ENCODE data around the gene OR51A7.
"Not testable (repeated sequence)": the region's sequence is repeated elsewhere in the genome, so short reads cannot be mapped to it uniquely, and the experiment has no call there.

The OR51A7 gene, protein sequence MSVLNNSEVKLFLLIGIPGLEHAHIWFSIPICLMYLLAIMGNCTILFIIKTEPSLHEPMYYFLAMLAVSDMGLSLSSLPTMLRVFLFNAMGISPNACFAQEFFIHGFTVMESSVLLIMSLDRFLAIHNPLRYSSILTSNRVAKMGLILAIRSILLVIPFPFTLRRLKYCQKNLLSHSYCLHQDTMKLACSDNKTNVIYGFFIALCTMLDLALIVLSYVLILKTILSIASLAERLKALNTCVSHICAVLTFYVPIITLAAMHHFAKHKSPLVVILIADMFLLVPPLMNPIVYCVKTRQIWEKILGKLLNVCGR

DNA sequence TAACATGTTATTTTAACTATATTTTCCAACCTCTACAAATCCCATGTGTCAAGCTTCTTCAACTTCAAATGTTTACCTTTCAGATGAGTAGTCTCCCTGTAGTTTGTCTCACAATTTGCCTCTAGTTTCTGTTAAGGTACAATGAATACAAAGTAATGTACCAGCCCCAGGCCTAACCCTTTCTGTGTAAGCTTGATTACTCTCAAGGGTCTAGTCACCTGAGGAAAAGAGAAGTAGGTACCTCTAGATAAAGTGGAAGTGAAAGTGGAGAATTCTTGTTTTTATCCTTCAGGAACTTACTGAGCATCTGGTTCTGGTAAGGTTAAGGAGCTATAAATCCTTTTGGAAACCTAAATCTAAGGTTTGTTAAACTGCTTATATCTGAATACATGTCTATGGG is at the start of gene OR51A7:
Gene OR51A7, plus strand, starts transcription at position 300 of the 400 bp plus-strand sequence. CDS start 3,587 bp downstream, outside the sequence.
- no peak for DNase-seq

DNA sequence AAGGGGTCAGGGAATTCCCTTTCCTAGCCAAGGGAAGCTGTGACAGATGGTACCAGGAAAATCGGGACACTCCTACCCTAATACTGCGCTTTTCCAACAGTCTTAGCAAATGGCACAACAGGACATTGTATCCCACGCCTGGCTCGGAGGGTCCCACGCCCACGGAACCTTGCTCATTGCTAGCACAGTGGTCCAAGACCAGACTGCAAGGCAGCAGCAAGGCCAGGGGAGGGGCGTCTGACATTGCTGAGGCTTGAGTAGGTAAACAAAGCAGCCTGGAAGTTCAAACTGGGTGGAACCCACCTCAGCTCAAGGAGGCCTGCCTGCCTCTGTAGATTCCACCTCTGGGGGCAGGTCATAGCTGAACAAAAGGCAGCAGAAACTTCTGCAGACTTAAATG is 49.3 kb upstream of the OR51A7 start:
- not testable (repeated sequence) for DNase-seq

DNA sequence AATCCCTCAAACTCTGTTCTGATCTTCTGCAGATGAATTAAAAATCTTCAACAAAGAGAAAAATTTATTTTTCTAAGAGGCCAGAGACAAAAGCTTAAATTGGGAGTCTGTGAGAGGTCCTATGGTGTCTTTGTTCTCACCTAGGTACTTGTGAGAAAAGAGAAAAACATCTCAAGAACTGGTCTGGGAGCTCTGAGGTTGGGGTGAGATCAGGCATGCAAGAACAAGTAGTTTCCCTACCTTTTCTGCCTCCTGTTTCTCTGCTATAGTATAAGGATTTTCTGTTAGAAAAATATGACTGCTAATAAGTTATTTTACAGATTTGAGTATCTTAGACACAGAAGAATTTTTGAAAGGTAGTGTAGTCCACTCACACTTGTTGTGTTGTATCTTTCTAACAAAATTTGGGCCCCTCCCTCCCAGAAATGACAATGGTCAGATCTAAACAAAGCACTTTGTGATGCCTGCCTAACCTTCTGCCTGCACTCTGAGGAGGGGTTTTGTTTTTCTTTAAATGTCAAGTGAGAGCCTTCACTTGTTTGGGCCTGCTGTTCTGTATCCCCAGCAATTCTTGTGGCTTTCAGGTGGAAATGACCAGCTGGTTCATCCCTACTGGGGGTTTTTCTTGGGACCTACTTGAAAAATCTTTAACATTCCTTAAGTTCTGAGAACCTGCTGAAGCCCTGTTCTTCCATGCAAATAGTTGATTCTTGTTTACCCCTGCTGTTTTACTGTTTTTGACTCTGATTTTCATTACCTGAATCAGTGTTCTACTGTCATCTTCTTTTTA is 40.9 kb upstream of the OR51A7 start:
- no peak for DNase-seq

DNA sequence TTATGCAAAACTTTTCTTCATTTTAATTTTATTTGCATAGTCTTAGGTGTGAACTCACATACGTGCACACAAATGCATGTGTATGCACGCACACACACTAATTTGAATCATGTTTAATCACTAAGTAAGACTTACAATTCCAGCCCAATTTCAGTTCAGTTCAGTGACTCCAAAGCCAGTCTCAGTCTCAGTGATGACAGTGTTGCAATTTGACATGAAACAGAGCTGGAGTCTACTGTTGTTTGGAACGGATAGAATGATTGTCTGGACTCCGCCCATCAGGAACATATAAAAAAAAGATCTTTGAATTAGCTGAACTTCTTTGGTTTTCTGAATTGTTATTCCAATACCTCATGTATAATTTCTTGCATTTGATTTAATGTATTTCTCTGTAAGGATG is 39.7 kb upstream of the OR51A7 start:
- DNase-seq = no peak

DNA sequence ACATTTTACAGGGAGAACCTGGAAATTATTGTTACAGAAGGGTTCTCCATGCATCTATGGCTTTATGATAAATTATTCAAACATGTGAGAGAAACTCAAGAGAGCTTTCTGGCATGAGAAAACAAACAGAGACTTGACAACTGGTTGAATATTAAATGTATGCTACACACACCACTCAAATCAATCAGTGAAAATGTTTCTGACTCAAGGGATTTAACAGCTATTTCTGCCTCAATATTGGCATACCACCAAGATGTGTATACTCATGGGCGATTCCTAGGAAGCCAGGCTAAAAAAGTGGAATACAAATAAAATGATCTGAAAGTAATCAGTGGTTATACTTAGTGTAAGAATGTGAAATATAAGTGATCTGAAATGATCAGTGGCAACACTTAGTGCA is 37.7 kb upstream of the OR51A7 start:
- DNase-seq = no peak

DNA sequence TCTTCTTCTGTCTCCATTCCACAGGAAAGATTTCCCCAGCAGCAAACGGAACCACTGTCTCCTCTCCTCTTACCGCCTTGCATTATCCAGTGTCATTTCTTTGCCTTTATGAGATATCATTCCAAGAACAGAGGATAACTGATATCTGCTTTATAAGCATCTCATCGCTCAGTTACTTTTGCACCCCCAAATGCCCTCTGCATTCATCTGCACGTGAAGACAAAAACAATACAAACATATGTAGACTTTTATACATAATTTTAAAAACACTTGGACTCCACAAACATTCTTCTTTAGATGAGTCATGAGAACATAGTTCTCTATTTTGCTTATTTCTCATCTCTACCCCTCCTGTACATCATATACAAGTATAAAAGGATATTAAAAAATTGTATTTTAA is 22.4 kb upstream of the OR51A7 start:
- no peak for DNase-seq

DNA sequence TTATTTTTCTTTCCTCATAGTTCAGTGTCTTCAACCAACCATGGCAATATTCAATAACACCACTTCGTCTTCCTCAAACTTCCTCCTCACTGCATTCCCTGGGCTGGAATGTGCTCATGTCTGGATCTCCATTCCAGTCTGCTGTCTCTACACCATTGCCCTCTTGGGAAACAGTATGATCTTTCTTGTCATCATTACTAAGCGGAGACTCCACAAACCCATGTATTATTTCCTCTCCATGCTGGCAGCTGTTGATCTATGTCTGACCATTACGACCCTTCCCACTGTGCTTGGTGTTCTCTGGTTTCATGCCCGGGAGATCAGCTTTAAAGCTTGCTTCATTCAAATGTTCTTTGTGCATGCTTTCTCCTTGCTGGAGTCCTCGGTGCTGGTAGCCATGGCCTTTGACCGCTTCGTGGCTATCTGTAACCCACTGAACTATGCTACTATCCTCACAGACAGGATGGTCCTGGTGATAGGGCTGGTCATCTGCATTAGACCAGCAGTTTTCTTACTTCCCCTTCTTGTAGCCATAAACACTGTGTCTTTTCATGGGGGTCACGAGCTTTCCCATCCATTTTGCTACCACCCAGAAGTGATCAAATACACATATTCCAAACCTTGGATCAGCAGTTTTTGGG is 21.6 kb upstream of the OR51A7 start, which contains the start of gene OR51T1:
Gene OR51T1, plus strand, starts transcription at position 41 of the 641 bp plus-strand sequence. Its CDS starts 0 bp downstream, at position 41.
- DNase-seq = no peak

DNA sequence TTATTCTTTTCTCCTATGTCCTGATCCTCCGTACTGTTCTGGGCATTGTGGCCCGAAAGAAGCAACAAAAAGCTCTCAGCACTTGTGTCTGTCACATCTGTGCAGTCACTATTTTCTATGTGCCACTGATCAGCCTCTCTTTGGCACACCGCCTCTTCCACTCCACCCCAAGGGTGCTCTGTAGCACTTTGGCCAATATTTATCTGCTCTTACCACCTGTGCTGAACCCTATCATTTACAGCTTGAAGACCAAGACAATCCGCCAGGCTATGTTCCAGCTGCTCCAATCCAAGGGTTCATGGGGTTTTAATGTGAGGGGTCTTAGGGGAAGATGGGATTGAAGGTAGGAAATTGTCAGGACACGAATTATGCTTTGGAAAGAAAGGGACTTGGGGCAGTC is 21.0 kb upstream of the OR51A7 start:
- no peak for DNase-seq

DNA sequence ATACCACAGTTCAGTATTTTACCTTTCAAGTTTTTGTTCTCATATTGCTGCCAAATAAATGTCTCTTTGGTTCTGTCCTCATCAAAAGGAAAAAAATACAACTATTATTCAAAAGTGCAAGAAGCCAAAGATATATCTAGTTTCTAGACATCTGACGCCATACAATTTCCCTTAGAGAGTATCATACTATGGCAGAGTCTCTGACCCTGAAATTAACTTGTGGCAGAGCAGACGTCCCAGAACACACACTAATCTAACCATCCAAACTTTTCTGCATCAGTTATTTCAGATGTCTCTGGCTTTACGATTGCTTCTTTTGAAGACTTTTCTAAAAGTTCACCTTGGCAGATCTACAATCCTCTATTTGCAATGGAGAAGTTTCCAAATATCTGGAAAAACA is 19.2 kb upstream of the OR51A7 start:
- no peak for DNase-seq

DNA sequence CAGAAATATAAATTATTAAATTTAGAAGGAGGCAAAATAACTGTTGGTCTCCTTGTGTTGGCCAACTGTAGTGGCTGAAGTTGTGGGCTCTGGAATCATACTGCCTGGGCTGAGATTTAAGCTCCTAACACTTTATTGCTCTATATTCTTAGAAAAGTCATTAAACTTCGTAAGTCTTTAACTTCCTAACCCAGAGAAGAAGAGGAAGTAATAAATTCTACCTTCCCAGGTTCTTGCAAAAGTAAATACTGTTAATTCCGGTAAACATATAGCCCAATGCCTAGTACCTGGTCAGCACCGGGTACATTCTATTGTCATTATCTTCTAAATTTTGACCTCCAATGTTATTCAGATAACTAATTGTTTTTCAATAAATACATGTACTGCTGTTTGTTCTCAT is 17.4 kb upstream of the OR51A7 start:
- DNase-seq = no peak

DNA sequence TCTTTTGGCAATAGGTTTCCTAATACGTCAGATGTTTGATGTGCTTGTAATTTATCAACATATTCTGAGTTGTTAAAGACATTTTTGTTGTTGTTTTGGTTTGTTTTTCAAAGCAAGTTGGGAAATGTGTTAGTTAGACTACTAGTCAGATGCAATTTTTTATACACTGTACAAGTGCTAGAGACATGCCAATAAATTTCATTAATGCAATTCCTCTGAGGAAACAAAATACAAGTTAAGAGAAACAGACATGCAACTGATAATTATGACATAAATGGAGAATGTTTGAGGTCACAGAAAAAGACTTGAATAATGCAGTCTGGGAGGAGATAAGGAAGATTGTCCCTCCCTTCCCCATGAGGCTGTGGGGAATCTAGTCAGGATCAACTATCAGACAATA is 16.0 kb upstream of the OR51A7 start:
- no peak for DNase-seq

DNA sequence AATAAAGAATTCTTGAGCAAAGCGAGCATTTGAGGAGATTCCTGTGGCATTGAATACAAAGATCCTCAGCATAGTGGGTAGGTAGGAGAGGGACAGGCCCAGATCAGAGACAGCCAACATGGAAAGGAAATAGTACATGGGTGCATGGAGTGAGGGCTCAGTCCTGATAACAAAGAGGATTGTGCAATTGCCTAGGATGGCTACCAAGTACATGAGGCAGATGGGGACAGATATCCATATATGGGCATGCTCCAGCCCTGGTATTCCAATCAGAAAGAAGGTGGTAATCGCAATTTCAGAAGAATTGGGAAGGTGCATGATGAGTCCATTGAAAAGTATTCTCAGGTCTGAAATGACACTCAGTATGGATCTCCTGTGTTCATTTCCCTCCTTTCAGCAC is 13.3 kb upstream of the OR51A7 start:
- no peak for DNase-seq

DNA sequence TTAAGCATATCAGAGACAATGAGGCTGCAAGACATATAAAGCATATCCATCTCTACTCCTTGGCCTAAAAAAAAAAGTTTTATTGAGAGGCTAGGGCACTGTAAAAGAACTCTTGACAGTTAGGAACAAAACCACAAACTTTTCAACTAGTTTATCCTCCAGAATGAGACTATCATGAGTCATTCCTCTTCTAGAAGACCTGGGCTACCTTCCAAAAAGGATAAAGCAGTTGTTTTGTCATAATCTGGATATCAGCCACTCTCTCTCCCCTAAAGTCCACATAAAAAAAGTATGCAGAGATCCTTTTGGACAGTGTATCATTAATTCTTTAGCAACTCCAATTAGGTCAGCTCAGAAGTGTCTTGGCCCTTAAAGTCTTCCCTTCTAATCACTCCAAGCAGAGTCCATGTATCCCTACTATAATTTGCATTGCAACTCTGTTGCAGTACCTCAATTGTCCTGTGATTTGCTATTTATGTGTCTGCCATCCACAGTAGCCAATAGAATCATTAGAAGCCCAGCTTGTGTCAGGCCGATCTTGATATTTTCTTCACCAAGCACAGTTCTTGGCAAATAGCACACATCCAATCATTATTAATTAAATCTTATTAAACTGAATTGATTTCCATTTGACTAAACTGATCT is 11.5 kb upstream of the OR51A7 start:
- no peak for DNase-seq

DNA sequence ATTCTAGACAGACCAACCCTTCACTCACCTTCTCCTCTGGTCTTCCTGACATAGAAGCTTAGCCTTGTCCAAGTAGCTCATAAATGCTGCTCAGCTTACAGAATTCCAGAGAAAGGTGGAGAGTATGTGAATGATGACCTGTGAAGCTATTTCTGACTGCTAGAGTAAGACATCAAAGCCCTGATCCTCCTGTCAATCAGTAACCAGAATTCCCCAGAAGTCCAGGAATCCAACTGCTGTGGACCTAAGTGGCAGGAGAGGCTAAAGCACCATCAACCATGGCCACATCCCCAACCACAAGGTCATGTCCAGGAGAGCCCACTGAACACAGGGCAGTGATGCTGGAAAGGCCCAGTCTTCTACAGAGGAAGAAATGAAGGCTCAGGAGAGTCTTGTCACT is 13.0 kb downstream of the OR51A7 start:
- no peak for DNase-seq

DNA sequence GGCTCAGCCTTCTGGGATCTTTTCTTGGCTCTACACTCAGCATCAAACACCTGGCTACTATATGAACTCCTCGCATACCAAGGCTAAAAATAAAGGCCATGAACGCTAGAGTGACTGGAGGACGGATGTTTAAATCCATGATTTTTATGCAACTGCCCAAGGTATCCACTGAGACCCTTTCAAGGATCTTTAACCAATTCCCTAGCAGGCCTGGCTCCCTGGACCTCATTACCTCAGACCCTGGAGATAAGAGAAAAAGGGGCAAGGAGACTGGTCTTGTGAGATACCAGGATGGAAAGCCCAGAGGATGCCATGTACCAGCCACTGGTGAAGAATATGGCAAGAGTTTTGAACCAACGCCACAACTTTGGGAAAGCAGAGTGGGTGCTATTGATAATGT is 15.7 kb downstream of the OR51A7 start, which contains the start of gene OR51G2:
Gene OR51G2, minus strand, starts transcription at position 101 of the 400 bp plus-strand sequence. CDS start 3,687 bp downstream, outside the sequence.
- DNase-seq = no peak

DNA sequence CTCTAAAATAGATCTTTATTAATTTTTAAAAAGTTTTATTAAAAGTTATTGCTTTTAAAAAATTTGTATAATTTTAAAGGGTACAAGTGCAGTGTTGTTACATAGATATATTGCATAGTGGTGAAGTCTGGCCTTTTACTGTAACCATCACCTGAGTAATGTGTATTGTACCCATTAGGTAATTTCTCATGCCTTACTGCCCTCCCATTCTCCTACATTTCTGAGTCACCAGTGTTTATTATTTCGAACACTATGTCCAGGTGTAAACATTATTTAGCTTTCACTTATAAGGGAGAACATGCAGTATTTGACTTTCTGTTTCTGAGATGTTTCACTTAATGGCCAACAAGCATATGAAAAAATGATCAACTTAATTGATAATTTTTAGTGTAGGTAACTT is 18.2 kb downstream of the OR51A7 start:
- no peak for DNase-seq

DNA sequence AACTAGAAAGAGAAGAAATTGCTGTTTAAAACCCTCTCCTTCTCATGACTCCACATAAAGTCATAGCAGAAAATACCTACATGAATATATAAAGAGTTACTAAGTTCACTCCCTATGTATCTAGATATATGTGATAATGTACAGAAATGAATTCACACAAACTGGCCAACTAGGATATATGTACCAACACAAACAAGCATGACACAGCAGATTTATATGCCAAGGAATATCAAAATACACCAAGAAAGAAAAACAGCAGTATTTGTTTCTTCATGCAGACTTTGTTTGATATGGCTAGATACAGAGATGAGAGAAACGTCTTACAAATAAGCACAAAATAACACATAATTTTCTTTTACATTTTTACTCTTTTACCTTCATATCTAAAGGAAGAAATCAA is 18.7 kb downstream of the OR51A7 start:
- no peak for DNase-seq

DNA sequence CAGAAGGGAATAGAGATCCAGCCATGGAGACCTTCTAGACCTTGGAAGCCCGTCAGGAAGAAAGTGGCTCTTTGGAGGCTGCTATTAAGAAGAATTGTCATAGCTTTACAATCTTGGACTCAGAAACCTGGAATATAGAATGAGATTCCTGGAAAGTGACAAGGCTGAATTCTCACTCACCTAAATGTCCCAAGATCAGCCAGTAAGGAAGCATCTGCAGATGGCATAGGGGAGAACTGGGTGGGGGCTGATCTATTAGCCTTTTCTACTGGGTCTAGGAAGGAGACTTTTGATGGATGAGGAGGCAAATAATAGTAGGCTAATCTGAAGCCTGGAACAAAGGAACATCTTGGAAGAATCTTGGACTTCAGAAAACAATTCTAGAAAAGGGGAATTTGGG is 20.7 kb downstream of the OR51A7 start, which contains the start of gene OR51G1:
Gene OR51G1, minus strand, starts transcription at position 101 of the 400 bp plus-strand sequence. Its CDS starts 0 bp downstream, at position 101.
- DNase-seq = no peak

DNA sequence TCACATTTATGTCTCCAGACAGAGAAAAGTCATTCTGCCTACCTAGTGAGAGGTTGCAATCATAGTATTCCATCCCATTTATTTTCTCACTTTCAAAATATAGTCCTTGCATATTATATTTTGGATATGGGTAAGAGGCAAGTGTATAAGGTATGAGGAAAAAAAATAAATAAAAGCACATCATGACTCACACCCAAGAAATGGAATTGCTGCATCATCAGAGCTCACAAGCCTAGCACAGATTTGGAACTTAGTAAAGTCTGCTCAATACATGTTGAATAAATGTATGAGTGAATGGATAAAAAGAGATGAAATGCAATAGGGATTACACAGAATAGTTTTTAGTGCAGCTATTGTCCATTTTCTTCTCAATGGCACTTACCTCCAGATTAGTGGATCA is 23.0 kb downstream of the OR51A7 start:
- no peak for DNase-seq

DNA sequence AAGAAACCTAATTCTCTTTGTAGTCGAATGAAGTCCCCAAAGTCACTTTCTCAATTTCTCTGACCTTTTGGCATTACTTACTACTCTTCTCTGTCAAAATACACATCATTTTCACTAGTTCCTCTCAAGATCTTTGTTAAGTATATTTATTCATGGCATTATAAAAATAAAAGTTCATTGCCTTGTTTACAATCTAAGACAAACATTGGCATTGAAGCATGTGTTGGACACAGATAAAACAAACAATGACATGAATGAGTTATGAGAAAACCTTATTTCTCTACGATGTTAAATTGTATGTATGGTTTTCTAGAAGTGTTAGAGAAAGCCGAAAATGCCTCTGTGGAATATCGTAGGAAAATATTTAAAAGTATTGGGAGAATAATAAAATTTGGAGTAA is 29.2 kb downstream of the OR51A7 start:
- DNase-seq = no peak

DNA sequence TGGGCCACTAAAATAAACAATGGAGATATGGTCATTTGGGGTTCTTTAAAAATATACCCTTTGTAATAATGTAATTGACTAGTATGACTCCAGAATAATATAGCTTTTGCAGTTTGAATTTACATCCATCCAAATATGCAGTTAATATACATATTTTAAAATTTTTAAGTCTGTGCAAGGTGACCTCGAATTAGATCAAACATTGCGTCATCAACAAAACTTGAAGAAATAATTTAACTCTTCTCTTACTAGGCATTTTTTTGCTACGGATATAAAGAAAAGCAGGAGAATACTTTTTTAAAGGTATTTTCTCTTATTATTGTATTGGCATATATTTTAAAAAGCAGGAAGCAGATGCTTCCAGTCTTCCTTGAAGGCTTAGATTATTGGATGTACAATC is 33.2 kb downstream of the OR51A7 start:
- DNase-seq = no peak

DNA sequence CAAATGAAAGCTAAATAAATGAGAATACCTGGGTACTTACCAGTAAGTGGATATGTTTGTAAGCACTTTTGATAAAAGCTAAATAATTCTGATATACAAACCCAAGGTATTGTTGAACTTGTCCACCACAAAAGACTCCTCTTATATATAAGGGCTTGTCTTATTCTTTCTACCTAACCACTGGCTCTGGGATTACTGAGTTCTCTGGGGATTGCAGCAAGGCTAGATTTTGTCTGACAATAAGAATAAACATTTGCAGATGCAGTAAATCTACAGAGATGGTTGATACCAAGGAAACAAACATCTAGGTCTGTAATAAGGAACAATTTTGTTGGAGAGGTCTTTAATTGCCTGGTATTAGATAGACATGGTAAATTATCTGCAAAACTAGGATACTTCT is 43.9 kb downstream of the OR51A7 start, which contains the start of gene OR51A4:
Gene OR51A4, minus strand, starts transcription at position 101 of the 400 bp plus-strand sequence. CDS start 505 bp downstream, outside the sequence.
- DNase-seq = no peak

DNA sequence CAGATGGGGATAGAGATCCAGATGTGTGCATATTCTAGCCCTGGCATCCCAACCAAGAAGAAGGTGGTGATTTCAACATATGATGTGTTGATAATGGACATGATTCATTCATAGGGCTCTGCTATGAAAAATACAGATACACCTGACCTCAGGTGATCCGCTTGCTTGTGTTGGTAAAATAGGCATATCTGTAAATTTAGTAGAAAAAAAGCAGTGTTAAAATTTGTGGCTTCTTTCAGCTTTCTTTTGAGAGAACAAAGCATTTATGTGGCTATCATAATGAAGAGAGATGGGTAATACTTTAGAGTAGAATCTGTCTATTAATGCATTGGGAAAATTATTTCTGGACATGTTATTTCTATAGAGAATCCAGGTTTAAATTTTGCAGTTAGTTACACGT is 52.0 kb downstream of the OR51A7 start, which contains the start of gene OR51A2:
Gene OR51A2, minus strand, starts transcription at position 101 of the 400 bp plus-strand sequence. Its CDS starts 0 bp downstream, at position 101.
- DNase-seq = not testable (repeated sequence)

Measured in activated CD4-positive, alpha-beta T cell treated with anti-CD3 and anti-CD28 coated beads for 4 hours (primary cell).